SK-N-SH treated with all-trans-retinoic acid at 6 μM for 48 hours (cell line): ENCODE measurements around the gene NTF3.

Experiments used
- ATAC-seq: fragments of 200-7000 bp; cut with Tn5 transposase; 3 replicates; pipeline ENCODE4 v1.9.1; 2020; ENCODE audit warnings: mild to moderate bottlenecking, moderate library complexity
- ARNTL ChIP-seq: fragments of 450-650 bp; formaldehyde crosslinking; IDR thresholded peaks from 2 replicates; pipeline ENCODE4 v1.5.0; 2020; ENCODE audit warnings: low read depth, mild to moderate bottlenecking, moderate library complexity, borderline replicate concordance
- BACH2 ChIP-seq: fragments of 250-450 bp; sonication (Bioruptor Pico); IDR thresholded peaks from 2 replicates; pipeline ENCODE4 v1.9.0; 2021; ENCODE audit warnings: mild to moderate bottlenecking, borderline replicate concordance
- CREB5 ChIP-seq: fragments of 250-450 bp; sonication (Bioruptor Pico); IDR thresholded peaks from 2 replicates; pipeline ENCODE4 v1.5.1; 2020; ENCODE audit warnings: low read depth, mild to moderate bottlenecking, moderate library complexity
- CSDC2 ChIP-seq: fragments of 250-450 bp; sonication (Bioruptor Pico); IDR thresholded peaks from 2 replicates; pipeline ENCODE4 v1.5.0; 2020; ENCODE audit warnings: mild to moderate bottlenecking, moderate library complexity
- CSRNP3 ChIP-seq: fragments of 250-450 bp; sonication (Bioruptor Pico); IDR thresholded peaks from 2 replicates; pipeline ENCODE4 v1.5.1; 2021; ENCODE audit warnings: mild to moderate bottlenecking, moderate library complexity
- ESRRG ChIP-seq: fragments of 250-450 bp; sonication (Bioruptor Pico); IDR thresholded peaks from 2 replicates; pipeline ENCODE4 v1.6.1; 2021; ENCODE audit warnings: mild to moderate bottlenecking
- GLIS3 ChIP-seq: fragments of 250-450 bp; sonication (Bioruptor Pico); IDR thresholded peaks from 2 replicates; pipeline ENCODE4 v1.5.0; 2020; ENCODE audit warnings: mild to moderate bottlenecking, moderate library complexity
- OSR1 ChIP-seq: fragments of 250-450 bp; sonication (Bioruptor Pico); IDR thresholded peaks from 2 replicates; pipeline ENCODE4 v1.8.0; 2022; ENCODE audit warnings: moderate library complexity, mild to moderate bottlenecking, inconsistent platforms
- PATZ1 ChIP-seq: fragments of 250-450 bp; sonication (Bioruptor Pico); IDR thresholded peaks from 2 replicates; pipeline ENCODE4 v1.8.0; 2020; ENCODE audit warnings: mild to moderate bottlenecking, moderate library complexity, borderline replicate concordance
- PPARA ChIP-seq: fragments of 250-450 bp; sonication (Bioruptor Pico); IDR thresholded peaks from 2 replicates; pipeline ENCODE4 v1.5.0; 2020; ENCODE audit warnings: mild to moderate bottlenecking, borderline replicate concordance
- RARB ChIP-seq: fragments of 250-450 bp; sonication (Bioruptor Pico); IDR thresholded peaks from 2 replicates; pipeline ENCODE4 v1.8.0; 2021; ENCODE audit warnings: mild to moderate bottlenecking, moderate library complexity
- SNAI2 ChIP-seq: fragments of 250-450 bp; sonication (Bioruptor Pico); IDR thresholded peaks from 2 replicates; pipeline ENCODE4 v1.5.0; 2020; ENCODE audit warnings: mild to moderate bottlenecking, moderate library complexity
- TCF4 ChIP-seq: fragments of 250-450 bp; sonication (Bioruptor Pico); IDR thresholded peaks from 2 replicates; pipeline ENCODE4 v1.8.0; 2021; ENCODE audit warnings: mild to moderate bottlenecking, moderate library complexity, borderline replicate concordance
- TSHZ2 ChIP-seq: fragments of 250-450 bp; sonication (Bioruptor Pico); IDR thresholded peaks from 2 replicates; pipeline ENCODE4 v1.5.0; 2020; ENCODE audit warnings: mild to moderate bottlenecking, moderate library complexity
- ZFP3 ChIP-seq: fragments of 250-450 bp; sonication (Bioruptor Pico); IDR thresholded peaks from 2 replicates; pipeline ENCODE4 v1.5.0; 2020; ENCODE audit warnings: mild to moderate bottlenecking, moderate library complexity
- ZFP30 ChIP-seq: fragments of 450-650 bp; formaldehyde crosslinking; IDR thresholded peaks from 2 replicates; pipeline ENCODE4 v1.5.0; 2022; ENCODE audit warnings: mild to moderate bottlenecking, moderate library complexity
- ZNF565 ChIP-seq: fragments of 450-650 bp; formaldehyde crosslinking; conservative IDR thresholded peaks from 2 replicates; pipeline ENCODE4 v1.5.0; 2020; ENCODE audit warnings: low read depth, mild to moderate bottlenecking, moderate library complexity
- ZNF8 ChIP-seq: fragments of 450-650 bp; formaldehyde crosslinking; IDR thresholded peaks from 2 replicates; pipeline ENCODE4 v1.5.0; 2020; ENCODE audit warnings: mild to moderate bottlenecking, moderate library complexity

The NTF3 gene

GRCh38 chr12:5507401-5507935 lies 75.6 kb downstream of the NTF3 start:
- ATAC-seq: no peak

GRCh38 chr12:5507944-5508343 lies 76.0 kb downstream of the NTF3 start:
- TF ChIP-seq ESRRG: no peak
- no peak for ATAC-seq

More at GRCh38 chr12:5507401-5507935, 75.6 kb downstream of the NTF3 start:
- TF ChIP-seq SNAI2: no peak

GRCh38 chr12:5509102-5509501 lies 77.2 kb downstream of the NTF3 start:
- no peak for TF ChIP-seq ESRRG
- TF ChIP-seq BACH2: no peak
- no peak for TF ChIP-seq RARB (CRISPR knock-in tag)
- TF ChIP-seq TSHZ2 (CRISPR knock-in tag): no peak
- no peak for TF ChIP-seq ZNF8 (CRISPR knock-in tag)
- TF ChIP-seq ZFP30 (CRISPR knock-in tag): no peak
- no peak for TF ChIP-seq CSDC2
- no peak for TF ChIP-seq TCF4 (CRISPR knock-in tag)
- no peak for TF ChIP-seq PPARA (CRISPR knock-in tag)
- TF ChIP-seq ZNF565 (CRISPR knock-in tag): no peak
- no peak for TF ChIP-seq GLIS3
- no peak for TF ChIP-seq CREB5 (CRISPR knock-in tag)
- TF ChIP-seq CSRNP3 (CRISPR knock-in tag): no peak
- no peak for TF ChIP-seq SNAI2
- TF ChIP-seq PATZ1 (CRISPR knock-in tag): no peak
- no peak for ATAC-seq

GRCh38 chr12:5509557-5509956 lies 77.6 kb downstream of the NTF3 start:
- no peak for ATAC-seq
- TF ChIP-seq ESRRG (no peak), ZNF8 (CRISPR knock-in tag) (no peak), ZFP3 (CRISPR knock-in tag) (no peak), ARNTL (CRISPR knock-in tag) (no peak), TSHZ2 (CRISPR knock-in tag) (no peak), RARB (CRISPR knock-in tag) (no peak), CSDC2 (no peak), GLIS3 (no peak), SNAI2 (no peak), PATZ1 (CRISPR knock-in tag) (no peak), OSR1 (no peak), CSRNP3 (CRISPR knock-in tag) (no peak)
